Cardiac fibroblast (primary cell): ENCODE results near the gene SPATC1L.

ENCODE experiments used
- DNase-seq, 2 donors: peaks; one replicate each; pipeline versions ENCODE4 v3.0.0 to v3.0.0-alpha.2; 2010; ENCODE audit warnings: low read depth in 2 of 2
- H3K4me3 ChIP-seq, 2 donors: replicated peaks in 1 of 2; 1 replicate in 1 of 2; 2 replicates in 1 of 2; pipeline ENCODE4 v1.5.1; 2011; ENCODE audit warnings: low read depth in 2 of 2, low read length in 2 of 2, mild to moderate bottlenecking in 2 of 2, moderate library complexity in 1 of 2
- TF ChIP-seq, protein P1 (sequence below): IDR thresholded peaks from one replicate; pipeline ENCODE4 v1.5.1; 2011; ENCODE audit warnings: low read depth, mild to moderate bottlenecking, low read length, inconsistent platforms

Gene SPATC1L

DNA sequence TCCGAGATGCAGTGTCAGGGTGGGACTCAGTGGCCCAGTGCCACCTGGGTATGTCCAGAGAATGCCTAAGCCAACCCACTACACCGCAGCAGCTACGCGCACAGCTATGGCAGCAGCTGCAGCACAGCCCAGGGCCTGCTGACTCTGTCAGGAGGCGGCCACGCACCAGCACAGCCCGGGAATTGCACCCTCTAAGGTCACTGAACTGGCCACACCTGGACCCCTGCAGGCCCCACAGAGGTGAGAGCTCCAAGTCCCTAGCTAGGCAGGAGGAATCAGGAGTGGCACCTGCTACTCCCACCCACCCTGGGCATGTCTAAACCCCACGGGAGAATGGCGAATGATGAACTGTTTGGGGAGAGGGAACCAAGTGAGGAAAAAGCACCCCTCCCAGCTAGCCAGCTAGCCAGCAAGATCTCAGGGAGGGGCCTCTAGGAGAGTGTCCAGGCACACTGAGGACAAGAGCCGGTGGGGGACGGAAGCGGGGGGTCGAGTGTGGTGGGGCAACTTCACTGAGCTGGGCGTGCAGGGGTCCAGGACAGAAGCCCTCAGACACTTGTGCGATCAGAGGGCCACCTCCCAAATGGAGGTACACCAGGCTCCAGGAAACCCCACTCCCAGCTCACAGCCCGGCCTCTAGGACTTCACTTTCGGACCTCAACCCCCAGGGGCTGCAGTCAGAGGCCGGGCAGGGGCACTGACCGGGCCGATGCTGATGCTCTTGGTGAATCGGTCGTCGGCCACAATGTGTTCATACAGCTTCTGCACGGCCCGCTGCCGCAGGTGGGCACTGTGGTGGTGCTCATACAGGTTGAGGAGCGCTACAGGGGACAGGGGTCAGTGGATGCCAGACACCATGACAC lies 30.4 kb upstream of the SPATC1L start:
- DNase-seq, result no peak
- TF ChIP-seq, protein P1, sequence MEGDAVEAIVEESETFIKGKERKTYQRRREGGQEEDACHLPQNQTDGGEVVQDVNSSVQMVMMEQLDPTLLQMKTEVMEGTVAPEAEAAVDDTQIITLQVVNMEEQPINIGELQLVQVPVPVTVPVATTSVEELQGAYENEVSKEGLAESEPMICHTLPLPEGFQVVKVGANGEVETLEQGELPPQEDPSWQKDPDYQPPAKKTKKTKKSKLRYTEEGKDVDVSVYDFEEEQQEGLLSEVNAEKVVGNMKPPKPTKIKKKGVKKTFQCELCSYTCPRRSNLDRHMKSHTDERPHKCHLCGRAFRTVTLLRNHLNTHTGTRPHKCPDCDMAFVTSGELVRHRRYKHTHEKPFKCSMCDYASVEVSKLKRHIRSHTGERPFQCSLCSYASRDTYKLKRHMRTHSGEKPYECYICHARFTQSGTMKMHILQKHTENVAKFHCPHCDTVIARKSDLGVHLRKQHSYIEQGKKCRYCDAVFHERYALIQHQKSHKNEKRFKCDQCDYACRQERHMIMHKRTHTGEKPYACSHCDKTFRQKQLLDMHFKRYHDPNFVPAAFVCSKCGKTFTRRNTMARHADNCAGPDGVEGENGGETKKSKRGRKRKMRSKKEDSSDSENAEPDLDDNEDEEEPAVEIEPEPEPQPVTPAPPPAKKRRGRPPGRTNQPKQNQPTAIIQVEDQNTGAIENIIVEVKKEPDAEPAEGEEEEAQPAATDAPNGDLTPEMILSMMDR, result no peak

DNA sequence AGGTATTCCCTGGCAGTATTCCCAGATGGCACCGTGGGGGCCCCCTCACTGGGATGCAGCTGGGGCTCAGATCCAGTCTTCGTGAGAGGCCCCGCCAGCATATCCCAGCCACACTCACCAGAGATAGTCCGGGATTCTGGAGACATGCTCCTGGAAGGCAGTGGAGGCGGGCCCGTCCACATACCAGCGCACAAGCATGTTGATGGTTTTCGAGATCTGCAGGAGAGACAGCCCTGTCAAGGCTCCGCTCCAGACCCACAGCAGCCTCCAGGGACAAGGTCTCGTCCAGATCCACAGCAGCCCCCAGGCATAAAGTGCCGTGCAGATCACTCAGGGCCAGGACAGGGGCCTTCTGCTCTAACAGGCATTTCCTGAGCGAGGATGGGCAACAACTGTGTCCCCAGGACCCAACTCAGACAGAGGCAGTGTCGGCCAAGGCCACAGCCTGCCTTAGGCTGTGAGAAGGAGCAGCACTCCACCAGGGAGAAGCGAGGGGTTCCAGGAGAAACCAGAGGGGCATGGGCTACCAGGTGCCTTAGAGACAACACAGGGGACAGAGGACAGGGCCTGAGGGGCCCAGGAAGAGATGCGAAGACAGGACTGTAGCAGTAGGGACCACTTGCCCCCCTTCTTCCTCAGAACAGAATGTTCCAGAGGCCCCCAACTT lies 29.5 kb upstream of the SPATC1L start:
- TF ChIP-seq, protein P1, result no peak
- H3K4me3 ChIP-seq, result no peak overlapping the region
- no peak for DNase-seq

More for the DNA sequence above, 30.4 kb upstream of the SPATC1L start:
- H3K4me3 ChIP-seq, result no peak overlapping the region

DNA sequence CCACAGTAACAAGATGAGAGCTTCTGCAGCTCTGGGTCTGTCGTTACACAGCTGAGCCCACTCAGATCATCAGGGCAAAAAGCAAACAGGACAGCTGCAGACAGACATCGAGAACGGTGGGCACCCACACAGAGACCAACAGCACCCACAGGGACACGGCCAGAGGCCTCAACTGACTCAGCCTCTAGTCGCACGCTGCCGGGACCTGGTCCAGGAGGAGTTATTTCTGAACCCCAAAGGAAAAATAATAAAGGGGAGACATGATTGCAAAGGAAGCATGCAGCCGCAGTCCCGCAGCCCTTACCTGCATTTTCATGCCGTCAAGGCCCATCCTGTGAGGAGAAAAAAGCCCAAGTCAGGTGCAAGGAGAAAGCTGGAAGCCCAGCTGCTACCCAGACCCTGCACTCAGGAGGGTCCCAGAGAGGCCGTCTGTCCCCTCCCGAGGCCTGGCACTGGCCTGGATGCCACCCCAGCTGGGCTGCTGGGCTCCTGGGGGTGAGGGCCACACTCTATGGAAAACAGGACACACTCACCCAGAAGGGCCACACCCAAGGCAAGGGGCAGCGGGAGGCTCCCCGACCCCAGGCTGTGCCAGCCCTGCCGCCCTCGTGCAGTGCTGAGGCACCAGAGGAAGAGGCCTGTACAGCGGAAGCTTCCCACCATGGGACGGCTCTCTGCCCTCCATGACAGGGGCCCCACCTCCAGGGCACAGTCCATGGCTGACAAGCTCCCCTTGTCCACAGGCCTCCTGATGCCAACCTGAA lies 28.6 kb upstream of the SPATC1L start:
- DNase-seq, result no peak
- TF ChIP-seq, protein P1, result no peak
- H3K4me3 ChIP-seq, result no peak overlapping the region

DNA sequence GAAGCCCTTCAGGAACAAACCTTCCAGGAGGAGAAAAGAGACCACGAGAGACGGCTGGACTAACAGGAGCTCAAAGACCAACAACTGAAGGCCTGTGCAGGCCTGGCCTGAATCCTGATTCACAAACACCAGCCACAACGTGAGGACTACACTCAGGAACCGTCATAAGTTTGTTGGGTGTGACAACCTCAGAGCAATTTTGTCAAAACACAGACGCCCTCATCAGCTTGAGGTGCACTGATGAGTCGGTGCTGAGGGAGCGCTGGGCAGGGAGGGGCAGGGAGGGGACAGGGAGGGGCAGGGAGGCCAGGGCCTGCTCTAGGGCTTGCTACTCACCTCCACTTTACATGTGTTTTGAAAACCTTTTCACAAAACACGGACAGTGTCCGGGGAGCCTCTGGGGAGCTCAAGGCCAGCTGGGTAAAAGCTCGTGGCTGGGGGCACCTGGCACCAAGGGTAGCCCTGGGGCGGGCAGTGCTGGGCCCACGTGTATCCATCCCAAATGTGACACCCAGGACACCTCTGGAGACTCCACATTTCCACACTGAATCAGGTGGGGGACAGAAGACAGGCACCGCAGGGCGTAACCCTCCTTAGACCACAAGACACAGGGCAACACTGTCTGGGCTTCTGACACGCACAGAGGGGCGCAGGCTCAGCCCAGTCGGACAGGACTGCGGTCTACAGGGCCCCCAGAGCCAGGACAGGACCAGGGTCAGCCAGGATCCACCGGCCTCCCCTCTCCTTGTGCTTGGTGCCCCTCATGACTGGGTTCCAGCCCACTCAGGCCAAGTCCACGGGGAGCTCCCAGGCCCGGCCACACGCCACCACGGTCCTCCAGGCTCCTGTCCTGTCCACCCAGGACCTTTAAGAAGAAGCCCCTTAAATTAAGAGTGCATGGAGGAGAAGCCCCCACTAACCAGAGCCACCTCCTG lies 27.8 kb upstream of the SPATC1L start:
- no peak overlapping the region for H3K4me3 ChIP-seq
- no peak for DNase-seq
- TF ChIP-seq, protein P1, result no peak

DNA sequence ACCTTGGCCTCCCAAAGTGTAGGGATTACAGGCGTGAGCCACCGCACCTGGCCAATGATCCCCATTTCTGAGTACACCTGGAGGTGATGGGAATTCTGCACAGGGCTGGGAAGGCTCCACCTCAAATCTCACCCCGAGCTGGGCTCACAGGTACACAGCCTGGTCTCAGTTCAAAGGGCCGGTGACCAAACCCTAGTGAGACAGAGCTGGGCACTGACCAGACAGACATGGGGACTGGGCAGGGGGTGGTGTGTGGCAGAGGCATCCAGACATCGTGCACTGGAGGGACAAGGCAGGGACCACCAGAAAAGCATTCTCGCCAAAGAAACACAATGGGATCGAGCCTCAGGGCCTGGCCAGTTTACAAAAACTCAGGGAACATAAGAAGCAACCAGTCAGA lies 27.1 kb upstream of the SPATC1L start:
- TF ChIP-seq, protein P1, result no peak
- DNase-seq, result no peak
- no peak overlapping the region for H3K4me3 ChIP-seq
